ENCODE data around the gene CDK16.

The CDK16 gene

DNA sequence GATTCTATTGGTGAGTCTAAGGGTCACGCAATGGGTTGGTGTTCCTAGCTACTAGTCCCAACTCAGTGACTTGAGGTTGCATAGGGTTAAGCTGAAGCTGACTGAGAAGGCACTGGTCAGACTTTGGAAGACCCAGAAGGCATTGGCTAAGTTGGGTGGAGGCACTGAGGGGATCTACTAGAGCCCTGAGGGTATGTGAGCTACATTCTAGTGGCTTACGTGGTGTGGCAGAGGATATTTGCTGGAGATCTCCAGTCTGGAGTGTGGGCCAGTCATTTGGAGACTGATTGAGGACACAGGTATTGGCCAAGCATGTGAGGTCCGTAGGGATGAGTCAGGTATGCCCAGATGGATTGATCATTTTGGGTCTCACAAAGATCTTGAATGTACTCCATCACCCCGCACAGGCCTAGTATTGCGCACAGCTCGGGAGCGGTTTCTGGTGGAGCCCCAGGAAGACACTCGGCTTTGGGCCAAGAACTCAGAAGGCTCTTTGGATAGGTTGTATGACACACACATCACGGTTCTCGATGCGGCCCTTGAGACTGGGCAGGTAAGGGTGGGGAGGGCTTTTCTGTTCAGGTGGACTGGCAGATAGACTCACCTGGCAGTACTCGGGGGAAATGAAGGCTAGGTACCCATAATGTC, 21.5 kb downstream of the CDK16 start:
- no peak for DNase-seq (ENCODE audit: low read depth in 2 of 2)
- TF ChIP-seq, protein P1, sequence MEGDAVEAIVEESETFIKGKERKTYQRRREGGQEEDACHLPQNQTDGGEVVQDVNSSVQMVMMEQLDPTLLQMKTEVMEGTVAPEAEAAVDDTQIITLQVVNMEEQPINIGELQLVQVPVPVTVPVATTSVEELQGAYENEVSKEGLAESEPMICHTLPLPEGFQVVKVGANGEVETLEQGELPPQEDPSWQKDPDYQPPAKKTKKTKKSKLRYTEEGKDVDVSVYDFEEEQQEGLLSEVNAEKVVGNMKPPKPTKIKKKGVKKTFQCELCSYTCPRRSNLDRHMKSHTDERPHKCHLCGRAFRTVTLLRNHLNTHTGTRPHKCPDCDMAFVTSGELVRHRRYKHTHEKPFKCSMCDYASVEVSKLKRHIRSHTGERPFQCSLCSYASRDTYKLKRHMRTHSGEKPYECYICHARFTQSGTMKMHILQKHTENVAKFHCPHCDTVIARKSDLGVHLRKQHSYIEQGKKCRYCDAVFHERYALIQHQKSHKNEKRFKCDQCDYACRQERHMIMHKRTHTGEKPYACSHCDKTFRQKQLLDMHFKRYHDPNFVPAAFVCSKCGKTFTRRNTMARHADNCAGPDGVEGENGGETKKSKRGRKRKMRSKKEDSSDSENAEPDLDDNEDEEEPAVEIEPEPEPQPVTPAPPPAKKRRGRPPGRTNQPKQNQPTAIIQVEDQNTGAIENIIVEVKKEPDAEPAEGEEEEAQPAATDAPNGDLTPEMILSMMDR (IDR thresholded peaks at IDR 0.05; ENCODE audit: low read depth, low read length) = no peak
- H3K4me3 ChIP-seq (replicated peaks in 1 of 2; ENCODE audit: low read depth in 2 of 2, low read length in 2 of 2) = no peak overlapping the region

DNA sequence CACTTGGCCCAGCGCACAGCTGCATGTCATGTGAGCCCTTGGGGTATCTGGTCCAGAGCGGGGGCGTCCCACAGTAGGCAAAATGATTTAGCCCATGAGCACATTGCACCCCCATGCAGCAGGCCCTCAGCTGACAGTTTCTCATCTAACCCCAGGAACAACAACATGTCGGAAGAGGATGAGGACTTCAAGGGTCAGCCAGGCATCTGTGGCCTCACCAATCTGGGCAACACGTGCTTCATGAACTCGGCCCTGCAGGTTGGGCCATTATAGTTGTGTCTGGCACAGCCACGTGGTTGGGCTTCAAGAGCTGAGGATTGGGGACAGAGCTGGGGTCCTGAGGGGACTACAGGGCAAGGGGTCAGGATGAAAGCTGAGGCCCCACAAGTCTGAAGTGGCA, 22.1 kb downstream of the CDK16 start:
- DNase-seq (ENCODE audit: low read depth in 2 of 2) = no peak
- no peak overlapping the region for H3K4me3 ChIP-seq (replicated peaks in 1 of 2; ENCODE audit: low read depth in 2 of 2, low read length in 2 of 2)
- TF ChIP-seq, protein P1 (IDR thresholded peaks at IDR 0.05; ENCODE audit: low read depth, low read length) = no peak

DNA sequence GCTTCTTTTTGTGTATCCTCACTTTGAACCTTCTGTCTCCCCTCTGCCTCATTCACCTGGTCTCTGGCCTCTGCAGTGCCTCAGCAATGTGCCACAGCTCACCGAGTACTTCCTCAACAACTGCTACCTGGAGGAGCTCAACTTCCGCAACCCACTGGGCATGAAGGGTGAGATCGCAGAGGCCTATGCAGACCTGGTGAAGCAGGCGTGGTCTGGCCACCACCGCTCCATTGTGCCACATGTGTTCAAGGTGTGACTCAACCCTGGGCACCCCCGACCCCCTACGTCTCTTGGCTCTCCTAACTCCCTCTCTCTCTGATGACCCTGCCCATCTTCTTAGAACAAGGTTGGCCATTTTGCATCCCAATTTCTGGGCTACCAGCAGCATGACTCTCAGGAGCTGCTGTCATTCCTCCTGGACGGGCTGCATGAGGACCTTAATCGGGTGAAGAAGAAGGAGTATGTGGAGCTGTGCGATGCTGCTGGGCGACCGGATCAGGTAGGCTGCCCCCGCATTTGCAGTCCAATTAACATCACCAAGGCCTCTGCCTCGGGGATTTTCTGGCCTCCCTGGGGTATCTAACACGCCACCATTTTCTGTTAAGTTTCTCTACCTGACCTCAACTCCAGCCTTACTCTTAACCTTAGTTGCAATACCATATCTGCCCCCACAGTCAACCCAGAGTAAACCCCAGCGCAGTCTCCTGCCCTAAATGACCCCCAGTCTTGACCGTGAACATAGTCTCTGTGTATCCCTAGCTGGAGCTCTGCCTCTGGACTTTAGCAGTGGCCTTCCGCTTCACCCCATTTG, 22.9 kb downstream of the CDK16 start:
- no peak for DNase-seq (ENCODE audit: low read depth in 2 of 2)

DNA sequence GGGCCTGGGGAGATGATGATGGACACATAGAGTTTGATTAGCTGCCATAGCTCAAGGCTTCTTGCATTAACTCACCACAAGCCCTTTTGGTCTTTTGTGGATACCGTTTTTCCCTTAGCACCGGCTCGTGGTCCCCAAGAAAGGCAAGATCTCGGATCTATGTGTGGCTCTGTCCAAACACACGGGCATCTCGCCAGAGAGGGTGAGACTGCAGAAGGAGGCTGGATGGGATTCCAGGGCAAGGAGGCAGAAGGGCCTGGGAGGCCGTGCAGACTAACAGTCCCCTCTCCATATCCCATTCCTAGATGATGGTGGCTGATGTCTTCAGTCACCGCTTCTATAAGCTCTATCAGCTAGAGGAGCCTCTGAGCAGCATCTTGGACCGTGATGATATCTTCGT, 23.8 kb downstream of the CDK16 start:
- TF ChIP-seq, protein P1 (IDR thresholded peaks at IDR 0.05; ENCODE audit: low read depth, low read length) = no peak
- no peak for DNase-seq (ENCODE audit: low read depth in 2 of 2)
- H3K4me3 ChIP-seq (replicated peaks in 1 of 2; ENCODE audit: low read depth in 2 of 2, low read length in 2 of 2) = no peak overlapping the region

More for the DNA sequence above, 22.9 kb downstream of the CDK16 start:
- TF ChIP-seq, protein P1 (IDR thresholded peaks at IDR 0.05; ENCODE audit: low read depth, low read length) = no peak
- H3K4me3 ChIP-seq (replicated peaks in 1 of 2; ENCODE audit: low read depth in 2 of 2, low read length in 2 of 2) = no peak overlapping the region

DNA sequence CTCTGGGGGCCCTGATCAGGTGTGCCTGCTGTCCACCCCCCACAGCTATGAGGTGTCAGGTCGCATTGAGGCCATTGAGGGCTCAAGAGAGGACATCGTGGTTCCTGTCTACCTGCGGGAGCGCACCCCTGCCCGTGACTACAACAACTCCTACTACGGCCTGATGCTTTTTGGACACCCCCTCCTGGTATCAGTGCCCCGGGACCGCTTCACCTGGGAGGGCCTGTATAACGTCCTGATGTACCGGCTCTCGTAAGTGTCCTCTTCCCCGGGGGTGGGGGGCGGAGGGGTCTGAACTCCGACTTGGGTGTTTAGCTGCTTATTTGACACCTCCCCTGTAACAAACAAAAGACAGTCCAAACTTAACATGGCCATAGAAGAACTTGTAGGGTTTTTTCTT, 24.9 kb downstream of the CDK16 start:
- no peak overlapping the region for H3K4me3 ChIP-seq (replicated peaks in 1 of 2; ENCODE audit: low read depth in 2 of 2, low read length in 2 of 2)
- TF ChIP-seq, protein P1 (IDR thresholded peaks at IDR 0.05; ENCODE audit: low read depth, low read length) = no peak
- DNase-seq (ENCODE audit: low read depth in 2 of 2) = no peak

DNA sequence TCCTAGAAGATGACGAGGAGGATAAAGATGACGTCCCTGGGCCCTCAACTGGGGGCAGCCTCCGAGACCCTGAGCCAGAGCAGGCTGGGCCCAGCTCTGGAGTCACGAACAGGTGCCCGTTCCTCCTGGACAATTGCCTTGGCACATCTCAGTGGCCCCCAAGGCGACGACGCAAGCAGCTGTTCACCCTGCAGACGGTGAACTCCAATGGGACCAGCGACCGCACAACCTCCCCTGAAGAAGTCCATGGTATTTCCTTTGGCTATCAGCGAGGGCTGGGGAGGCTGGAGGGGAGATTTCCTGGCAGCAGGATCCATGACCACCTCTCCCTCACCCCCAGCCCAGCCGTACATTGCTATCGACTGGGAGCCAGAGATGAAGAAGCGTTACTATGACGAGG, 26.2 kb downstream of the CDK16 start:
- no peak overlapping the region for H3K4me3 ChIP-seq (replicated peaks in 1 of 2; ENCODE audit: low read depth in 2 of 2, low read length in 2 of 2)
- TF ChIP-seq, protein P1 (IDR thresholded peaks at IDR 0.05; ENCODE audit: low read depth, low read length) = no peak
- DNase-seq (ENCODE audit: low read depth in 2 of 2) = no peak
